ENCODE measurements around the gene DKK2.

The DKK2 gene

DNA sequence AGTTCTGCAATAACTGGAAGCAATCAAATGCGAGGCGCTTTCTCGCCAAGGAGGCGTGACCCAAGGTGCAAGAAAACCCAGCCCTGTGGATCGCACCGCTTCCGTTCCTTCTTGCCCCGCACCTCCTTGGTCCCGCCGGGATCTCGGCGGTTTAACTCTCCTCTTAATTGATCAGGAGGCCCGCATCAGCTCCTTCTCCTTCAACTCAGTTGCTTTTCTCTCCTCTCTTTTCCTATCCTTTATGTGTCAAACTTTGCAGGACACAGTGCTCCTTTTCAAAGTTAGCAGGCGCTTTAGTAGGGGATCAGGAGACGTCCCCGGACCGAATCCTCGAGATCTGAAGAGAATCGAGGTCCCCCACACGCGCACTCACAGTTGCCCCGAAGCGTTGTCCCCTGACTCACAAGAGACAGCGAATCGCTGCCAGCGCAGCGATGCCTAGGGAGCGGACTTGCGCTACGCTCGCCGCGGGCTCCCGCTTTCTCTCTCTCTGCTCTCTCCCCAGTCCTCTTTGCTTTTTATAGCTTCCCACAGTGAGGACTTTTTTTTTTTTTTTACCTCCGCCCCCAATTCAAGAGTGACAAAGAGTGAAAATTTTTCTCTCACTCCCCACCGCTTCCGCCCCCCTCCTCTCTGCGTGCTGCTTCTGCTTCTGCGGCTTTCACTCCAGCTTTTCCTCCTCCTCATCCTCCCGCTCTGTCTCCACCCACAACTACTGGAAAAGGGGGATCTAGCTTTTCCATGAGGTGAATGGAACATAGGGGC, at the start of gene DKK2:
DKK2 (minus strand) TSS at position 495 of the 765 bp plus-strand sequence. CDS start 722 bp downstream, outside the sequence.
- no peak for DNase-seq

- DNase-seq = no peak
Measured at GRCh38 chr4:107077192-107077591, 41.1 kb upstream of the DKK2 start.

- no peak for DNase-seq
Measured at GRCh38 chr4:107072836-107073736, 37.0 kb upstream of the DKK2 start.

- no peak for DNase-seq
Measured at GRCh38 chr4:107071108-107071507, 35.0 kb upstream of the DKK2 start.

DNA sequence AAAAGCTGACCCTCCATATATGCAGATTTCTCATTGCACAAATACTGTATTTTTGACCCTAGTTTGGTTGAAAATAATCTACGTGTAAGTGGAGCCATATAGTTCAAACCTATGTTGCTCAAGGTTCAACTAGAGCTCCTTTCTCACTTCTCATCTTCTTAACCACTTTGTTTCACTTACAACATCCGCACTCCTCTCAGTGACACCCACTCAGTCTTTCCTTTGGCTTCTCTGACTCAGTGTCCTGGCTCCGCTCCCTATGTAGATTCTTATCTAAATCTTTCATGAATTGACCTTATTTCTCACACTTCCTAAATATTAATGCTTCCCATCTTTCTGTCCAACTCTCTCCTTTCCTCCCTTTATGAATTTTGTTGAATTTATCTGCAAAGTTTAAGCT, 32.9 kb upstream of the DKK2 start:
- DNase-seq = no peak

DNA sequence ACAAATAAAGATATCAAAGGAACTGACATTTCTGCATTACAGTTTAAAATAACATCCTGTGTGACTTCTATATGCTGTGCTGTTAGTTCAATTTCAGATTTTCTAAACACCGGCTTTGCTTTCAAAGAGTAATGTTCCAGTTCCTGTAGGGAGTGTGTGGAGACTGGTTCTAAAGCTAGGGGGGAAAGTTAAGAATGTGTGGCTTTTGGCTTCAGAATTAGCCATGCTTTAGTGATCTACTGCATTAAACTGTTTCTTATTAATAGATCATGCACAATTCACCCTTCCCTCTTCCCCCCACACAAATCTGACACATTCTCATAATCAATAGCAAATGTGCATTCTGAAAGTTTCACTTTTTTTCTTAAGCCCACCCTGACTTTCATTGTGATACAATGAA, 32.0 kb upstream of the DKK2 start:
- DNase-seq = no peak

GRCh38 chr4:107066621-107067020, 30.5 kb upstream of the DKK2 start:
- DNase-seq = no peak

- DNase-seq = no peak
Measured at GRCh38 chr4:107065201-107065600, 29.1 kb upstream of the DKK2 start.

DNA sequence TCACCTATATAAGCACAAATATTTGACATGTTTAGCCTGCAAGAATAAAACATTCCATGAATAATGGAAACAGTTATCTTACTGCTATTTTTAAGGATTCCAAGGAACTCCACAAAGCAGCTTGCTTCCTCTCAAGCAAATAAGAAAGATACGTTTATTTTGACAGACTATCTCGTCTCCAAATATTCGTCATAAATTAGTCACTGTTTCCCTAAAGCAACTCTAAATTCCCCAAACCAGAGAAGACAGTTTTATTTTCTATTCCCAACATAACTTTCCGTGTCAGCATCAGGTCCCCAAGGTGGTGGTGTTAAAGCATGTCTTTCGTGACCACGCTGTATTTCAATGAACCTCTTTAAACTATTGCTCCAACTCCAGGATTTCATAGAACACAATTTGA, 24.3 kb upstream of the DKK2 start:
- no peak for DNase-seq

GRCh38 chr4:107058828-107059227, 22.7 kb upstream of the DKK2 start:
- no peak for DNase-seq

GRCh38 chr4:107050525-107051135, 14.5 kb upstream of the DKK2 start:
- DNase-seq = no peak

- no peak for DNase-seq
Measured at GRCh38 chr4:107046261-107046660, 10.1 kb upstream of the DKK2 start.

DNA sequence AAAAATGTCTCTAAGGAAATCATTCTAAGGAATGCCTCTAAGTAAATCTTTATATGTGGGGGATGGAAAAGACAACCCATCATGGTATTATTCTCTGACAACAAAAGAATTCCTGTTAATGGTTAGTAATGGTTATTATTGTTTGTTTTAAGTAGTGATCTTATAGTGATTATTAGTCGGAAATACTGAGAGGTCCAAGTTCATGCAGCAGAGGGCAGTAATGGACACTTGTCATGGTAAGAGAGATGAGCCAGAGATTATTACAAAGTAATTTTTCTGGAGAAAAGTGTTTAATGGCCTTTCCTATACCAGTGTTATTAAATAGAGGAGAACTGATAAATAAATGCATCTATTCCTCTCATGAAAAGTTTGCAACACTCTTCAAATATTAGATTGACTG, 8.1 kb upstream of the DKK2 start:
- DNase-seq = no peak

DNA sequence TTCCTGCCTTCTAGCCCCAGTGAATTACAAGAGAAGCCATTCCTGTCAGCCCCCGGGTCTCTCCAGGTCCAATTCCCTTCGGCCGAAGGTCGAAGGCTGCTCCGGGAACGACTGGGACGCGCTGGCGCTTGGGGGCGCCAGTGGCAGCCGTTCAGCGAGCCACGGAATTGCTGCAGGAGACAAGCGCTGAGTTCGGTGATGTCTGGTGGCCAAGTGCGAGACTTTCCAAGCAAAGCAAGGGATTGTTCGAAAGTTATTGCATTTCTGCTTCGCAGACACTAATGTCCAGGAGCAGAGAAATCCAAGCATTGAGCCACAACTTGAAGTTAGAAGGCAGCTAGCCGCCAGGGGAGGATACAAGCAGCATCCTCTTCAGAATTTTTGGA, 1.1 kb upstream of the DKK2 start:
- DNase-seq = no peak

DNA sequence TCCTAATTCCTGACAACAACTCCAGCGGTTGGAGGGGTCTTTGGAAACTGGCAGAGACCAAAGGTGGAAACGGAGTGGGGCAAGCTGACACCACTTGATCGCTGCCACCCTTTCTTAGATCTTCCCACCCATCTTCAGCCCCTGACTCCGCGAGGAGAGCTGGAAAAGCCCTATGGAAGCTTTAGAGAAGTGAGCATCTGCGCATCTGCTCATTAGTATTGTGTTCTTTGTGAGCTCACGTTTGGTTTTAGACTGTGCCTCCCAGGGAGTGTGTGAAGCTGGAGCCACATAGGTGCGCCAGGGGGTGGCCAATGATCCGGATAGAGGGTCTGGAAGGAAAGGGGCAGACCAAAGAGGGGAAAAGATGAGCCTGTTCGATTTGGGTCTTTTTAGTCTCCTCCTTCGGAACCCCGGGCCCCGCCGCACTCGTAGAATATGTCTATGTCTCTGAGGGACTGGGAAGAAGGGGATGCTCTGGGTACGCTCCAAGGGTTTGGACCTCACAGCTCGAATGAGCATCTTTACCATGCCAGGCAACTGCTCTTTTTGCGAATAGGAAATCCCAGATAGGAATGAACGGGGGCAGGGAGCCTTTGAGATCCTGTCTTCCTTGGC, 578 bp upstream of the DKK2 start:
- DNase-seq = no peak

DNA sequence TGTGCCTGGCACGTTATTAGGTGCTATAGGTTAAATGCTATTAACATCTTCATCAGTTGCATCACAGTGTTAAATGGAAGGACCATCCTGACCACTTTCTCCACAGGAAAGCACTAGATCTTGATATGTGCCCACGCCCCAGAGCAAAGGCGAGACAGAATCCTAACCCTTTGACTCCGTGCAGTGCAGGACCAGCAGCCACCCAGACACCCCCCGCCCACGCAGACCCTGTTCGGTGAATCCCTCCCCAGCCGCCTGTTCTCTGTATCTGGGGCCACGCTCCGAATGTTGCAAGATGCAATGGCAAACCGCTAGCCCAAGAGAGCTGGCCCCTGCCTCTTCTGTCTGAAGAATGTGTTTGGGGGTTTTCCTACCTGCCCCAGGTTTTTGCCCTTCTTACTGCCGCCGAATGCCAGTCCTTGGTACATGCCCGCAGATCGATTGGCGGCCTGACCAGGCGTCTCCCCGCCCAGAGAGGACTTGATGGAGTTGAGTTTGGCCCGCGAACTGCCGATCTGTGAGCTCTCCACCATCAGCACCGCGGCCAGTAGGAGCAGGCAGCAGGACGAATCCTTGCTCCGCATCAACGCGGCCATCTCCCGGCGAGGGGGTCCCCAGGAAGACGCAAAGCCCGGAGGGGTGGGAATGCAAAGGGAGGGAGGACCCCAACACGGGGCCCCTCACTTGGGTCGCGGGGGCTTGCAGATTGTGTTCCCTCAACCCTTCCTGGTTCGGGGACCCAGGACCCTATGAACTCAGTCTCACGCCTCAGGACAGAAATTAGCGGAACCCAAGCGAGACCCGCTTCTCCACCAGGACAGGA, 906 bp downstream of the DKK2 start:
- no peak for DNase-seq

- DNase-seq = no peak
Measured at GRCh38 chr4:107034091-107034995, 1.8 kb downstream of the DKK2 start.

DNA sequence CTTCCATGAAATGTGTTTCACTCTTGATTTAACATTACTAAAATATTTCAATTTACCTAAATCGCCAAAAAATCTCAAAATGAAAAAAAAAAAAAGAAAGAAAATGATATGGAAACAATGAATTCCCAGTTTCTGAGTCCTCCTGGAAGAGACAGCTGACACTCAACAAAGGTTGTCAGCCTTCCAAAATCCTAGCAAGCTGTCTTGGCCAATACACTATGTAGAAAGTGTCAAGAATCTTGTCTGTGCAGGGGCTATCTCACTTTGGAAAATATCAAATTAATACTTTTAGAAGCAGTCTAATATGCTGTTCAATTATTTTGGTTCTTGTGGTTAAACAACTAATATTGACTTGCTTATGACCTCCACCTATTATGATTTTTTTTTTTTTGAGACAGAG, 8.7 kb downstream of the DKK2 start:
- no peak for DNase-seq

DNA sequence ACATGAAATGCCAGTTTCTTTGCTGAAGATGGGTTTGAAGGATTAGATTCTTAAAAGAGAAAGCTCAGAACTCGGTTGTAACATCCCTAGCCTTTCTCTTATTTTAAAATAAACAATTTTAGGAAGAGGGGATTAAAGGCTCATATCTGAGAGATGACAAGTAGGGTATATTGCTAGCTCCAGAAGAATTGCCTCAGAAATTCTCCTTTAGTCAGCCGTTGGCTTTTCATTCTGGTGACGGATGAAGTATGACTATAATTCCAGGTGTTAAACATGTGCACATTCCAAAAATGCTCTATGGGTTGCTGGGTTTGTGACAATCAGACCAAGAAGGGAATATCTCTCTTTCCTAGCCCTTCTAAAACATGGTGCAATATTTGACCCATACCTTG, 17.8 kb downstream of the DKK2 start:
- DNase-seq = no peak

DNA sequence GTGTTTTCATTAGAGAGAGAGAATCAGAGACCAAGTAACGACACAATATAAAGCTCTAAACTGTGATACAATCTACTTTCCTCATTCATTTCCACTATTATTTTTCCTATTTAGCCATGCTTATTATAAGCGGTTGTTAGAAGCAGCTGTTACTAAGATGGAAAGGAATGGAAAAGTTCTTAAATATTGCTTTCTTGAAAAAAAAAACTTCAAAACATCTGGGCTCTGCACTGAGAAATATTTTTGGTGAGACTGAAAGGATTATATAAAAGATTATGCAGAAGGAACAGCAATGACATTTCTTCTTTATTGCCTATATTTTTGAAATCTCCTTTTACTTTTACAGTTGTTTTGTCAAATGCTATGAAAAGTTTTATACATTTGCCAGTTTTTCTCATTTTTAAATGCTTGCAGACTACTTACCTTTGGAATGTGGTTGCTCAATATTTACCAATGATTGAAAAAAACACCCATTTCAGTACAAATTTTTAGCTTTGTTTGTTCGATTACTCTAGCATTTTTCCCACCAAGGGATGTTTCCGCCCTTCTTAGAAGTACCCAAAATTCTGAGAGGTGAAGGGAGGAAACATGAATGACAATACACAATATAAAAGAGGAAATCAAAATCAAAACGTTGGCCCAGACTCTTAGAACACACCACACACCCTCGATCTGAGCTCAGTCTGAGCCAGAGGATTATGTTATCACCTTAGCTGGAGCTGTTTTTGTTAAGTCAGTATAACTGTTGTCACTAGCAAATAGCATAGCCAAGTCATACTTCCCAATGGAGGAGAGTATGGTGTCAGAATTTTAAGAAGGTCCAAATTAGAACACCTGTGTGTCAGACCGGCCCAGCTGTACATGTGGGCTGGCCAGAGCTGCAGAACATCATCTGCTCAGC, 18.4 kb downstream of the DKK2 start:
- no peak for DNase-seq

Measured in NCI-H345 (cell line).